ENCODE results near the gene CCDC88C. TPM values are rescaled to one million over a fixed set of nuclear protein-coding genes. Genes with fewer than 3 reads are reported as not detected.

Gene CCDC88C
- total and polyA plus RNA-seq, 9 donors, result 2.0 to 17.7 (median 3.9) TPM

DNA sequence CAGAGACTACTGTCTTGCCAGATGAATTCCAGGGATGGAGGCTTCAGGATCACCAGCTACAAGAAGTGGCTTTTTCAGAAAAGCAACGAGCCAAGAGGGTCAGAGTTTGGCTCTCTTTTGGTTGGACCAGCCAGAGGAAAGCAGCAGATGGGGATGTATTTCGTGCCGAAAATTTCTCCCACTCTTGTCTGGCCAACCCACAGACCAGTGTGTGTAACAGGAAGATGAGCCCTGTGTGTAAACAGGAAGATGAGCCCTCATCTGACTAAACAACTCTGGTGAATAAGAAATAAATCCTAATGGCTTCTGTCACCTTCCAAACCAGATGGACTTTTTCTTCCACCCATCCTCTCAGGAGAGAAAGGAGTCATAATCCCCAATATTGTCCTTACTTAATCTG, 186.2 kb downstream of the CCDC88C start:
- Histone ChIP-seq H3K9me3 (no peaks in the 10 kb centered on the region), H3K4me1 (ENCODE audit: insufficient read depth) (no peaks in the 10 kb centered on the region), H3K27me3 (no peaks in the 10 kb centered on the region), H3K27ac (no peak overlapping the region), H3K4me3 (no peak overlapping the region), H3K36me3 (no peaks in the 10 kb centered on the region)
- no peak for DNase-seq
- 79 to 87% (median 84%) methylated on average over 3 of the region's 3 CpGs for WGBS, 3 donors
- intact Hi-C loops (cut with DNase I), result no loop called here
- TF ChIP-seq POLR2A (IDR thresholded peaks at IDR 0.05) (no peak), EP300 (IDR thresholded peaks at IDR 0.05) (no peak)
- TF ChIP-seq, protein P1, sequence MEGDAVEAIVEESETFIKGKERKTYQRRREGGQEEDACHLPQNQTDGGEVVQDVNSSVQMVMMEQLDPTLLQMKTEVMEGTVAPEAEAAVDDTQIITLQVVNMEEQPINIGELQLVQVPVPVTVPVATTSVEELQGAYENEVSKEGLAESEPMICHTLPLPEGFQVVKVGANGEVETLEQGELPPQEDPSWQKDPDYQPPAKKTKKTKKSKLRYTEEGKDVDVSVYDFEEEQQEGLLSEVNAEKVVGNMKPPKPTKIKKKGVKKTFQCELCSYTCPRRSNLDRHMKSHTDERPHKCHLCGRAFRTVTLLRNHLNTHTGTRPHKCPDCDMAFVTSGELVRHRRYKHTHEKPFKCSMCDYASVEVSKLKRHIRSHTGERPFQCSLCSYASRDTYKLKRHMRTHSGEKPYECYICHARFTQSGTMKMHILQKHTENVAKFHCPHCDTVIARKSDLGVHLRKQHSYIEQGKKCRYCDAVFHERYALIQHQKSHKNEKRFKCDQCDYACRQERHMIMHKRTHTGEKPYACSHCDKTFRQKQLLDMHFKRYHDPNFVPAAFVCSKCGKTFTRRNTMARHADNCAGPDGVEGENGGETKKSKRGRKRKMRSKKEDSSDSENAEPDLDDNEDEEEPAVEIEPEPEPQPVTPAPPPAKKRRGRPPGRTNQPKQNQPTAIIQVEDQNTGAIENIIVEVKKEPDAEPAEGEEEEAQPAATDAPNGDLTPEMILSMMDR (IDR thresholded peaks at IDR 0.05), result no peak

DNA sequence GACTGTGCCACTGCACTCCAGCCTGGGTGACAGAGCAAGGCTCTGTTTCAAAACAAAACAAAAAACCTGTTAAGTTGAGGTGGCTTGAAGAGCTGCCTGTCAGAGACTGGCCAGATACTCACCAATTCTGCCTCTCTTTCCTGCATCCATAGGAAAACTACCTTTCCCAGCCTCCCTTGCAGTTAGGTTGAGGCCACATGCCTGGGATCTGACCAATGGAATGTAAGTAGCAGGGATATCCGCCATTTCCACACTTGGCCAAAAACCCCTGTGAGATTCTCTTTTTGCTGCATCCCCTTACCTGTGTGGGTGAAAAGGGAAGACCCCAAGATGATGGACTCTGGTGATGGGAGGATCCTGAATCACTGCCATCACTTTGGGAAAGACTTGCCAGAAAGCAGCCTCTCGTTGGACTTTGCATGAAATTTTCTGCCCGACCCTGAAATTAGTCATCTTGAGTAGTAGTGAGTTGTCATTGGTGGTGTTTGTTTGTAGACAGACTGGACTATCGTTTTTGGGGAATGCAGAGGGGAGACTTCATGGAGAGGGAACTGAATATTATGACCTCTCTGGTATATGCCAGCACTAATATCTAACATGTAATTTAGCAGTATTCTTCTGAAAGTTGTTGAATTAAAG, 187.1 kb downstream of the CCDC88C start:
- intact Hi-C loops (cut with DNase I), result no loop called here
- no peak for DNase-seq
- H3K27me3 ChIP-seq, result no peaks in the 10 kb centered on the region
- H3K27ac ChIP-seq, result no peak overlapping the region
- WGBS, 3 donors, result 89 to 93% (median 92%) methylated on average over 4 of the region's 4 CpGs
- no peaks in the 10 kb centered on the region for H3K4me1 ChIP-seq (ENCODE audit: insufficient read depth)
- H3K36me3 ChIP-seq, result no peaks in the 10 kb centered on the region
- no peak overlapping the region for H3K4me3 ChIP-seq
- no peaks in the 10 kb centered on the region for H3K9me3 ChIP-seq
- TF ChIP-seq, protein P1 (IDR thresholded peaks at IDR 0.05), result no peak
- no peak for TF ChIP-seq EP300 (IDR thresholded peaks at IDR 0.05)
- TF ChIP-seq POLR2A (IDR thresholded peaks at IDR 0.05), result no peak

DNA sequence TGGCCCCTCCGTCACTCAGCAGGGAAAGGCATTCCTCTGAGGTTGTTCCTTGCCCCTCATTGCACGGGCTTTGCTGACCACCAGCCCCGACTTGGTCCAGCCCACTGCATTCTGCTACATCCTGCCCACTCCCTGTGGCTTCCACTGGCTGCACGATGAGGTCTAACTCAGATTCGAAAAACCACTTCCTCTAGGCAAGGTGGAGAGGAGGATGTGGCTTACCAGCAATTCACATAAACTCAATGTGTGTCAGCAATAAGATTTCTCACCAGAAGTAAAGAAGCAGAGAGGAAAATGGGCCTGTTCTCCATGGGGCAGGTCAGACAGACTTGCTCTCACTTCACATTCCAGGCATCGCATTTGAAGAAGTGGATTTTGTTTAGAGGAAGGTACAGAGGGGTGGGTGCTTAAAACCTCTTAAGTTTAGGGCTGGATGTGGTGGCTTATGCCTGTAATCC, 187.8 kb downstream of the CCDC88C start:
- intact Hi-C loops (cut with DNase I), result no loop called here
- TF ChIP-seq EP300 (IDR thresholded peaks at IDR 0.05), result no peak
- no peak for TF ChIP-seq POLR2A (IDR thresholded peaks at IDR 0.05)
- TF ChIP-seq, protein P1 (IDR thresholded peaks at IDR 0.05), result no peak
- no peaks in the 10 kb centered on the region for H3K9me3 ChIP-seq
- 85 to 90% (median 86%) methylated on average over 6 of the region's 6 CpGs for WGBS, 3 donors
- no peak overlapping the region for H3K4me3 ChIP-seq
- no peaks in the 10 kb centered on the region for H3K27me3 ChIP-seq
- H3K36me3 ChIP-seq, result no peaks in the 10 kb centered on the region
- no peaks in the 10 kb centered on the region for H3K4me1 ChIP-seq (ENCODE audit: insufficient read depth)
- H3K27ac ChIP-seq, result no peak overlapping the region
- no peak for DNase-seq

DNA sequence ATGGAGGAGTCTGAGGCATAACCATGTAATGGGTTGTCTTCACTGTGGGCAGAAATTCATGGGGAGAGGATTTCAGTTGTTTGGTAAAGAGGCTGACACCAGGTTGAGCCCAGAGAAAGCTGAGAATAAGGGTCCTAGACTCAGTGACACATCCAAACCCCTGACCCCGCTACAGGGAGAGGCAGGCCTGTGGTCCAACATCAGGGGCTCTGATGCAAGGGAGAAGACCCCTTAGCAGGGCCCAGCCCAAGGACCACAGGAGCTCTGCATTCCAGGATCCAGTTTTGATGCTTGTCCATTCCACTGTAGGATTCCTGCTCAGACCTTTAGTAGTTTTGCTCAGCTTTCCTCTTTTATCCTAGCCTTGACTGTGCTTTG, 188.6 kb downstream of the CCDC88C start:
- Histone ChIP-seq H3K27ac (no peak overlapping the region), H3K27me3 (no peaks in the 10 kb centered on the region), H3K9me3 (no peaks in the 10 kb centered on the region), H3K4me1 (ENCODE audit: insufficient read depth) (no peaks in the 10 kb centered on the region), H3K36me3 (no peaks in the 10 kb centered on the region), H3K4me3 (no peak overlapping the region)
- intact Hi-C loops (cut with DNase I), result no loop called here
- TF ChIP-seq POLR2A (IDR thresholded peaks at IDR 0.05) (no peak), EP300 (IDR thresholded peaks at IDR 0.05) (no peak)
- TF ChIP-seq, protein P1 (IDR thresholded peaks at IDR 0.05), result no peak
- DNase-seq, result no peak
- 96 to 100% (median 100%) methylated on average over 1 of the region's 1 CpG for WGBS, 3 donors
